GM12891 (cell line): ENCODE measurements around the gene UMAD1.

Source experiments
- DNase-seq: peaks from one replicate; pipeline ENCODE4 v3.0.0; 2011; ENCODE audit warnings: low spot score; ENCODE audit not compliant: insufficient read length
- FAIRE-seq: peaks from 2 replicates; lab custom pipeline; 2011; peaks lifted over from hg19 to GRCh38; lab: Jason Lieb, UNC
- PAX5 ChIP-seq: IDR thresholded peaks from 2 replicates; pipeline ENCODE4 v1.6.1; 2011; ENCODE audit warnings: low read length, moderate library complexity, mild to moderate bottlenecking; ENCODE audit not compliant: insufficient read depth, severe bottlenecking
- POLR2A ChIP-seq: IDR thresholded peaks from 2 replicates; pipeline ENCODE4 v1.6.1; 2011; ENCODE audit warnings: low read depth, low read length, control low read depth
- POLR2AphosphoS5 ChIP-seq: IDR thresholded peaks from 2 replicates; pipeline ENCODE4 v1.6.1; 2011; ENCODE audit warnings: low read depth, low read length, control low read depth
- POU2F2 ChIP-seq: IDR thresholded peaks from 2 replicates; pipeline ENCODE4 v1.6.1; 2011; ENCODE audit warnings: low read depth, mild to moderate bottlenecking, control low read depth, low read length, moderate library complexity
- SPI1 ChIP-seq: IDR thresholded peaks from 2 replicates; pipeline ENCODE4 v1.6.1; 2011; ENCODE audit warnings: low read depth, low read length, control low read depth
- TAF1 ChIP-seq: IDR thresholded peaks from 2 replicates; pipeline ENCODE4 v1.6.1; 2011; ENCODE audit warnings: low read depth, low read length, control low read depth

UMAD1 gene

GRCh38 chr7:7620236-7620635 lies 20.3 kb upstream of the UMAD1 start:
- DNase-seq (no peak), FAIRE-seq (no peak)
- no peak for TF ChIP-seq POLR2A
- TF ChIP-seq PAX5: no peak
- no peak for TF ChIP-seq SPI1
- TF ChIP-seq POLR2AphosphoS5: no peak
- no peak for TF ChIP-seq TAF1
- no peak for TF ChIP-seq POU2F2

GRCh38 chr7:7620644-7621210 lies 19.8 kb upstream of the UMAD1 start:
- no peak for DNase-seq
- no peak for FAIRE-seq

GRCh38 chr7:7628476-7628875 lies 12.1 kb upstream of the UMAD1 start:
- no peak for FAIRE-seq
- TF ChIP-seq POU2F2: no peak
- TF ChIP-seq TAF1: no peak
- TF ChIP-seq SPI1: no peak
- no peak for TF ChIP-seq POLR2A
- TF ChIP-seq PAX5: no peak
- no peak for TF ChIP-seq POLR2AphosphoS5
- no peak for DNase-seq

More at GRCh38 chr7:7620644-7621210, 19.8 kb upstream of the UMAD1 start:
- TF ChIP-seq POLR2AphosphoS5 (no peak), POLR2A (no peak), SPI1 (no peak), PAX5 (no peak), POU2F2 (no peak), TAF1 (no peak)

- no peak for DNase-seq
- FAIRE-seq: no peak
- TF ChIP-seq POLR2A: no peak
- no peak for TF ChIP-seq PAX5
- TF ChIP-seq TAF1: no peak
- no peak for TF ChIP-seq POLR2AphosphoS5
- TF ChIP-seq SPI1: no peak
- TF ChIP-seq POU2F2: no peak
These were observed 9.8 kb upstream of the UMAD1 start for GRCh38 chr7:7630626-7631329.

- FAIRE-seq: no peak
- DNase-seq: no peak
- TF ChIP-seq POLR2A (no peak), POU2F2 (no peak), TAF1 (no peak), POLR2AphosphoS5 (no peak), SPI1 (no peak), PAX5 (no peak)
These were observed 1.1 kb upstream of the UMAD1 start for GRCh38 chr7:7639421-7639820.

GRCh38 chr7:7639847-7640220 lies 718 bp upstream of the UMAD1 start:
- DNase-seq: no peak
- TF ChIP-seq POU2F2: no peak
- TF ChIP-seq TAF1: no peak
- no peak for TF ChIP-seq POLR2AphosphoS5
- no peak for TF ChIP-seq SPI1
- TF ChIP-seq POLR2A: no peak
- no peak for TF ChIP-seq PAX5
- FAIRE-seq: no peak

- FAIRE-seq (peak; percentile 50), DNase-seq (peak; percentile 16)
- TF ChIP-seq PAX5 (no peak), POLR2A (no peak), POLR2AphosphoS5 (no peak), SPI1 (no peak), TAF1 (no peak), POU2F2 (no peak)
These were observed 644 bp downstream of the UMAD1 start for GRCh38 chr7:7641129-7641663.

GRCh38 chr7:7642081-7642480 lies 1.5 kb downstream of the UMAD1 start:
- DNase-seq (no peak), FAIRE-seq (no peak)
- TF ChIP-seq PAX5 (no peak), POLR2AphosphoS5 (no peak), POLR2A (no peak), POU2F2 (no peak), SPI1 (no peak), TAF1 (no peak)

- no peak for DNase-seq
- no peak for FAIRE-seq
- TF ChIP-seq POLR2AphosphoS5 (no peak), POLR2A (no peak), PAX5 (no peak), POU2F2 (no peak)
These were observed 7.0 kb downstream of the UMAD1 start for GRCh38 chr7:7647495-7648036.
